Gastrocnemius medialis (tissue), 4 donors: ENCODE results near the gene FRZB. TPM values are rescaled to one million over a fixed set of nuclear protein-coding genes. Genes with fewer than 3 reads are reported as not detected.
"Not testable (repeated sequence)": the region's sequence is repeated elsewhere in the genome, so short reads cannot be mapped to it uniquely, and the experiment has no call there.

ENCODE experiments used
- ATAC-seq, 2 donors: fragments of 150-250 bp; one replicate each; pipeline ENCODE4 v1.9.1; 2016
- DNase-seq, 2 donors: peaks; one replicate each; pipeline ENCODE4 v3.0.0-alpha.2; 2019
- H3K27ac ChIP-seq, 4 donors: fragments of 200-600 bp; sonication (generic); 1 replicate in 1 of 4; 2 replicates in 3 of 4; pipeline ENCODE4 v1.5.1; 2016 to 2018; ENCODE audit warnings: mild to moderate bottlenecking in 2 of 4, moderate library complexity in 1 of 4
- H3K27me3 ChIP-seq, 3 donors: fragments of 200-600 bp; sonication (generic) in 2 of 3; 1 replicate in 1 of 3; 2 replicates in 2 of 3; pipeline versions ENCODE4 v1.5.1 to v1.6.0; 2016 to 2019; ENCODE audit warnings: mild to moderate bottlenecking in 1 of 3, moderate library complexity in 1 of 3
- H3K36me3 ChIP-seq, 2 donors: fragments of 200-600 bp; sonication (generic) in 1 of 2; one replicate each; pipeline ENCODE4 v1.5.1; 2017 to 2018
- H3K4me1 ChIP-seq, 2 donors: fragments of 200-600 bp; sonication (generic) in 1 of 2; one replicate each; pipeline ENCODE4 v1.5.1; 2016 to 2017; ENCODE audit warnings: mild to moderate bottlenecking in 2 of 2
- H3K4me3 ChIP-seq, 4 donors: fragments of 200-600 bp; sonication (generic) in 3 of 4; 1 replicate in 1 of 4; 2 replicates in 3 of 4; pipeline ENCODE4 v1.5.1; 2016 to 2019; ENCODE audit warnings: mild to moderate bottlenecking in 2 of 4
- H3K9me3 ChIP-seq, 3 donors: fragments of 200-600 bp; sonication (generic) in 2 of 3; 1 replicate in 1 of 3; 2 replicates in 2 of 3; pipeline ENCODE4 v1.5.1; 2016 to 2019
- CTCF ChIP-seq, 5 experiments: fragments of 450-650 bp in 3 of 5; fragments of 200-600 bp in 2 of 5; sonication (generic) in 2 of 5; IDR thresholded peaks in 4 of 5; conservative IDR thresholded peaks in 1 of 5; 1 replicate in 4 of 5; 2 replicates in 1 of 5; pipeline ENCODE4 v1.5.1; 2016 to 2019; ENCODE audit warnings: antibody characterized with exemption in 5 of 5, mild to moderate bottlenecking in 3 of 5, moderate library complexity in 3 of 5
- POLR2A ChIP-seq, 2 donors: fragments of 450-650 bp; IDR thresholded peaks; one replicate each; pipeline ENCODE4 v1.6.1; 2017; ENCODE audit warnings: antibody characterized with exemption in 2 of 2, mild to moderate bottlenecking in 2 of 2, moderate library complexity in 2 of 2
- in situ Hi-C, 4 donors: fragments of 200-750 bp; cut with MboI; loops; one replicate each; pipeline versions ENCODE4 v1.15.0 to v1.8.0; 2017; ENCODE audit warnings: low sequenced_read_pairs in 4 of 4
- intact Hi-C: fragments of 100-400 bp; cut with DNase I; formaldehyde crosslinking; loops from one replicate; pipeline ENCODE4 v1.15.1; 2023; ENCODE audit warnings: low total_unique reads
- total RNA-seq, 4 donors: library from RNA; depleted of rRNA; stranded (reverse); fragments of >200 nt; gene quantifications; one replicate each; pipeline versions ENCODE4 v1.1.0 to v1.2.3, GENCODE V29; 2016

The FRZB gene
- total RNA-seq, 4 donors from 2014 or later: 1.3 to 31.3 (median 4.3) TPM

- no peak overlapping the region for H3K4me3 ChIP-seq
- no peak for DNase-seq
- H3K4me1 ChIP-seq: peaks cover 0 to 8% of the 10 kb centered on the region in 2 donors
- TF ChIP-seq POLR2A (IDR thresholded peaks at IDR 0.05): no peak
- no peak for TF ChIP-seq CTCF (IDR thresholded peaks at IDR 0.05 in 4 of 5, conservative IDR thresholded peaks at IDR 0.05 in 1 of 5)
- no peaks in the 10 kb centered on the region for H3K27me3 ChIP-seq
- no peak for ATAC-seq
- H3K27ac ChIP-seq: no peak overlapping the region
- in situ Hi-C loops: no loop called here
- intact Hi-C loops: no loop called here
- no peaks in the 10 kb centered on the region for H3K36me3 ChIP-seq
- H3K9me3 ChIP-seq: no peaks in the 10 kb centered on the region
Observed at GRCh38 chr2:182895798-182896197, 29.4 kb upstream of the FRZB start.

- TF ChIP-seq CTCF (IDR thresholded peaks at IDR 0.05 in 4 of 5, conservative IDR thresholded peaks at IDR 0.05 in 1 of 5) (no peak), POLR2A (IDR thresholded peaks at IDR 0.05) (no peak)
- ATAC-seq (no peak), DNase-seq (no peak)
- H3K27me3 ChIP-seq: no peaks in the 10 kb centered on the region
- H3K9me3 ChIP-seq: no peaks in the 10 kb centered on the region
- H3K4me1 ChIP-seq: peaks cover 0 to 8% of the 10 kb centered on the region in 2 donors
- H3K4me3 ChIP-seq: no peak overlapping the region
- in situ Hi-C loops: no loop called here
- no peak overlapping the region for H3K27ac ChIP-seq
- H3K36me3 ChIP-seq: no peaks in the 10 kb centered on the region
- intact Hi-C loops: no loop called here
Observed at GRCh38 chr2:182895169-182895568, 28.7 kb upstream of the FRZB start.

DNA sequence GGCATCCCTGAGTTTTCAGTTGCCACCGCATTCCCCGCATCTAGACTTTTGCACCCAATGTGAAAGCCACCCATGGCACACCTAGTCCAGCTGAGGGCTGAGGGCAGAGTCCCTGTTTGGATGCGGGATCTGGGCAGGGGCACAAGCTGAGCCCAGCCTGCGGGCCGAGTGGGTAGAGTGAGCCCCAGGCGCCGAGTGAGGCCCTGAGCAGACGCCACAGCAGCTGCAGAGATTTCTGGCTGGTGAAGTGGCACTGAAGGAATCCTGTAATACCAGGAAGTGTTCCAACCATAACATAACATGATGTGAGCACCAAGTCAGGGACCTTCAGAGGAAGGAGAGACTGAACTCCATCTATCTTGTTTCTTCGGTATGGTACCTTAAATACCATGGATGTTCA, 27.7 kb upstream of the FRZB start:
- TF ChIP-seq POLR2A (IDR thresholded peaks at IDR 0.05) (no peak), CTCF (IDR thresholded peaks at IDR 0.05 in 4 of 5, conservative IDR thresholded peaks at IDR 0.05 in 1 of 5) (no peak)
- Histone ChIP-seq H3K4me1 (peaks cover 0 to 8% of the 10 kb centered on the region in 2 donors), H3K9me3 (no peaks in the 10 kb centered on the region), H3K27ac (no peak overlapping the region), H3K36me3 (no peaks in the 10 kb centered on the region), H3K4me3 (no peak overlapping the region), H3K27me3 (no peaks in the 10 kb centered on the region)
- in situ Hi-C loops (no loop called here), intact Hi-C loops (no loop called here)
- DNase-seq (no peak), ATAC-seq (no peak)

GRCh38 chr2:182893666-182894065, 27.2 kb upstream of the FRZB start:
- no peaks in the 10 kb centered on the region for H3K36me3 ChIP-seq
- in situ Hi-C loops: no loop called here
- peaks cover 0 to 8% of the 10 kb centered on the region in 2 donors for H3K4me1 ChIP-seq
- no peak overlapping the region for H3K4me3 ChIP-seq
- no peak for TF ChIP-seq CTCF (IDR thresholded peaks at IDR 0.05 in 4 of 5, conservative IDR thresholded peaks at IDR 0.05 in 1 of 5)
- TF ChIP-seq POLR2A (IDR thresholded peaks at IDR 0.05): no peak
- DNase-seq (no peak), ATAC-seq (no peak)
- no peaks in the 10 kb centered on the region for H3K9me3 ChIP-seq
- H3K27me3 ChIP-seq: no peaks in the 10 kb centered on the region
- no peak overlapping the region for H3K27ac ChIP-seq
- intact Hi-C loops: no loop called here

DNA sequence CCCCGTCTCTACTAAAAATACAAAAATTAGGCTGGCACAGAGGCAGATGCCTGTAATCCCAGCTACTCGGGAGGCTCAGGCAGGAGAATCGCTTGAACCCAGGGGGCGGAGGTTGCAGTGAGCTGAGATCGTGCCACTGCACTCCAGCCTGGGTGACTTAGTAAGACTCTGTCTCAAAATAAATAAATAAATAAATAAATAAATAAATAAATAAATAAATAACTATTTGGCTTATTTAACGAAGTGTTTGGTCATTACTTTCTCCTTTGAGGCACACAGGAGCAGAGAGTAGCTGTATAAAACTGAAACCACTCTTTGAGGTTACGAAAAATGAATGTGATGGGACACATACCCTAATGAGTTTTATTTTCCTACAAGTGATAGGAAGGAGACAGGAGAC, 26.6 kb upstream of the FRZB start:
- in situ Hi-C loops, H3K4me1 ChIP-seq, H3K4me3 ChIP-seq, H3K36me3 ChIP-seq, intact Hi-C loops, H3K27ac ChIP-seq, H3K9me3 ChIP-seq, H3K27me3 ChIP-seq, ATAC-seq, DNase-seq: not testable (repeated sequence)
